GM19455 (cell line): Measurements from ENCODE around the gene ENOX2.
"Not testable (repeated sequence)": the region's sequence is repeated elsewhere in the genome, so short reads cannot be mapped to it uniquely, and the experiment has no call there.

Experiments used
- ATAC-seq: cut with Tn5 transposase; IDR thresholded peaks from one replicate; pipeline ENCODE4 v1.9.1; 2021; ENCODE audit not compliant: unreplicated experiment

Gene ENOX2

GRCh38 chrX:130769835-130770234 lies 133.2 kb downstream of the ENOX2 start:
- ATAC-seq, result no peak

GRCh38 chrX:130758072-130758471 lies 144.9 kb downstream of the ENOX2 start:
- no peak for ATAC-seq

- ATAC-seq, result no peak
Measured at GRCh38 chrX:130756233-130756632, 146.8 kb downstream of the ENOX2 start.

- no peak for ATAC-seq
Measured at GRCh38 chrX:130754353-130754752, 148.7 kb downstream of the ENOX2 start.

GRCh38 chrX:130746709-130747342 lies 156.2 kb downstream of the ENOX2 start:
- ATAC-seq, result no peak

GRCh38 chrX:130746077-130746476 lies 156.9 kb downstream of the ENOX2 start:
- no peak for ATAC-seq

- no peak for ATAC-seq
Measured at GRCh38 chrX:130741584-130741983, 161.4 kb downstream of the ENOX2 start.

- ATAC-seq, result no peak
Measured at GRCh38 chrX:130741151-130741550, 161.9 kb downstream of the ENOX2 start.

- no peak for ATAC-seq
Measured at GRCh38 chrX:130738638-130739195, 164.3 kb downstream of the ENOX2 start.

GRCh38 chrX:130734713-130735112 lies 168.3 kb downstream of the ENOX2 start:
- ATAC-seq, result no peak

GRCh38 chrX:130728208-130728607 lies 174.8 kb downstream of the ENOX2 start:
- no peak for ATAC-seq

GRCh38 chrX:130726661-130727060 lies 176.3 kb downstream of the ENOX2 start:
- ATAC-seq, result no peak

- no peak for ATAC-seq
Measured at GRCh38 chrX:130725519-130725918, 177.5 kb downstream of the ENOX2 start.

GRCh38 chrX:130719413-130719812 lies 183.6 kb downstream of the ENOX2 start:
- no peak for ATAC-seq

- ATAC-seq, result no peak
Measured at GRCh38 chrX:130718137-130718536, 184.9 kb downstream of the ENOX2 start.

GRCh38 chrX:130716781-130717413 lies 186.1 kb downstream of the ENOX2 start:
- no peak for ATAC-seq

- ATAC-seq, result no peak
Measured at GRCh38 chrX:130716346-130716745, 186.7 kb downstream of the ENOX2 start.

GRCh38 chrX:130715299-130715698 lies 187.7 kb downstream of the ENOX2 start:
- ATAC-seq, result no peak

- no peak for ATAC-seq
Measured at GRCh38 chrX:130714665-130715064, 188.3 kb downstream of the ENOX2 start.

GRCh38 chrX:130714135-130714534 lies 188.9 kb downstream of the ENOX2 start:
- ATAC-seq, result no peak

GRCh38 chrX:130709178-130709577 lies 193.8 kb downstream of the ENOX2 start:
- not testable (repeated sequence) for ATAC-seq

- no peak for ATAC-seq
Measured at GRCh38 chrX:130705591-130705990, 197.4 kb downstream of the ENOX2 start.
